Head of caudate nucleus (tissue), 42 donors: ENCODE measurements around the gene CEBPB.
A peak's percentile ranks its signal among the peaks of the same experiment; 100 is the strongest.
"Not testable (repeated sequence)": the region's sequence is repeated elsewhere in the genome, so short reads cannot be mapped to it uniquely, and the experiment has no call there.

Experiments
- DNase-seq, 42 donors: peaks; one replicate each; pipeline versions ENCODE4 v3.0.0 to v3.0.0-alpha.2; 2020 to 2021; ENCODE audit warnings: mixed read lengths in 7 of 42
- intact Hi-C: fragments of 100-400 bp; cut with DNase I; formaldehyde crosslinking; loops from one replicate; pipeline ENCODE4 v1.15.0; 2022

Gene CEBPB

DNA sequence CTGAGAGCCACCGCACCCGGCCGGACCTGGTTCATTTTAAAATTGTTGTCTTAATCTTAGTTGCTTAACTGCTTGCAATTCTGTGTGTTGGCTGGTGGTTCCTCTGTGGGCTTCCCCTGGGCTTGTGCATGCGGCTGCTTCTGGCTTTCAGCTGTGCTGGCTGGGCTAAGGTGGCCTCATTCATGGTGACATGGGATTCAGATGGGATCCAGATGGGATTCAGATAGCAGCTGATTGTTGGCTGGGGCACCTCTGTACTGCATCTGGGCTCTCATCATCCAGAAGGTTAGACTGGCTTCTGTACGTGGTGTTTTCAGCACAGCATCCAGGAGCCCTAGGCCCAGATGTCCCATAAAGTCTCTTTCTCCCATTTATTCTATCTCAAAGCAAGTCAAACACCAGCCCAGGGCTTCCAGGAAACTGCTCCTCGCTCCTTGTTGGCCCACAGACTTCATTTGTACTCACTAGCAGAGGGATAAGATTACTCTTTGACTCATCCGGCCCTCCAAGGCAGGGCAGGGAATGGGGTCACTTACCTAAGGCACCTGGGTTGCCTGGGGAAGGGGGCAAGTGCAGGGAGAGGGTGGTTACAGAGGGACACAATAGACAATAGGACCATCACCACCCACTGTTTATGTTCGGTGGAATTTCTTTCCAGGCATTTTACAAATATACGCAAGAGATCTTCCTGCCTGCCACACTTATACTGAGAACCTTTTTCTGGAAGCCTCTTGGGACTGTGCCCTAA, 26.9 kb upstream of the CEBPB start:
- DNase-seq = no peak
- intact Hi-C loops = no loop called here

DNA sequence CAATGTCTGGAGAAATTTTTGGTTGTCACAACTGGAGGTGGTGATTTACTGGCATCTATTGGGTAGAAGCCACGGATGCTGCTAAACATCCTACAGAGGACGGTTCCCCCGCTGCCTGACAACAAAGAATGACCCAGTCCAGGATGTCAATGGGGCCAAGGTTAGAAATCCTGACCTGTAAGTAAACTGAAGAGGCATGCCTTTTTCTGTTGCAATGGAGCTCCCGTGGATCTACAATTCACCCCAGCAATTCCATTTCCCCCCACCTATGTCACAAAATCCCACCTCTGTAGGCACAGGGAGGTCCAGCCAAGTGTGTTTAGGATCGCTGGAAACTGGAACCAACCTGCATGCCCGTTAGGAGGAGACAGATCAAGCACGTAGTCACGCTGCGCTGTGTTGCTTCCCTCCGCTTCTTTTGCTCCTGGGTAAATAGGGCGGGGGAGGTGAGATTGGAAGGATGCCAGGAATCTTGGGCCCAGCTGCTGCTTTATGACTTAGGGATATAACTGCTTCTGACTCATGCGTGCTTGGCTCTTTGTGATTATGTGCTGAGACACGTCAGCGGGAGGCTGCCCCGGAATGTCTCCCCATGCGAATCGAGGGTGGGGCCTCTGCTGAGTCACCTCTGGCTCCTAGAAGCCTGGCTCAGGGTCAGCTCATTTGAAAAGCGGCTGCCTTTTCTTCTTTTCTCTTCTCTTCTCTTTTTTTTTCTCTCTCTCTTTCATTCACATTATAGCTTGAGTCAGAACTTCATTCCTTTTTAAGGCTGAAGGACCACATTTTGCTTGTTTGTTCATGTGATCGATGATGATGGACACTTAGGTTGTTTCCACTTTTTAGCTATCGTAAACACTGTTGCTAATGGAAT, 24.7 kb upstream of the CEBPB start:
- DNase-seq = peak; percentile 75 to 99 (median 90)
- intact Hi-C loops = no loop called here

DNA sequence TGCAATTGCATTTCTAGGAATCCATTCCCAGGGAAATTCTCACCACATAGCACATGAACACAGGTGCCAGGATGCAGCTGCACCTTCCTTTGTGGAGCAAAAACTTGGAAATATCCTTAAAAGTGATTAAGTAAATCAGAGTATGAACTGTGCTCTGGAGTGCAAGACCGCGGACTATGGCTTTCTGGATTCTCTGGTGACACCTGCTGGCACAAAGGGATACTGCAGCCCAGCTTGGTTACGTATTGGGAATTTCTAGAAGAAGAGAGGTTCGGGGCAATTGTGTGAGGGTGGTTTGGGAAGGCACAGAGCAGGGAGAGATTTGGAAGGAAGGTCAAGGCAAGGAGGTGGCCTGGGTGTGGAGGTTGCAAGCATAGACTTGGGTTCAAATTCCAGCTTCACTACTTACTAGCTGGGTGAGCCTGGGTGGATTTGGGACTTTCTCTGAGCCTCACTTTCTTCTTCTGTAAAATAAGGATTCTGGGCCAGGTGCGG, 21.3 kb upstream of the CEBPB start:
- peak in 40 of 42 donors; percentile 69 to 94 (median 84) for DNase-seq
- intact Hi-C loops = loop anchor here (2.0 kb wide), 1 partner anchor 49 kb away; no protein-coding TSS in a partner anchor

DNA sequence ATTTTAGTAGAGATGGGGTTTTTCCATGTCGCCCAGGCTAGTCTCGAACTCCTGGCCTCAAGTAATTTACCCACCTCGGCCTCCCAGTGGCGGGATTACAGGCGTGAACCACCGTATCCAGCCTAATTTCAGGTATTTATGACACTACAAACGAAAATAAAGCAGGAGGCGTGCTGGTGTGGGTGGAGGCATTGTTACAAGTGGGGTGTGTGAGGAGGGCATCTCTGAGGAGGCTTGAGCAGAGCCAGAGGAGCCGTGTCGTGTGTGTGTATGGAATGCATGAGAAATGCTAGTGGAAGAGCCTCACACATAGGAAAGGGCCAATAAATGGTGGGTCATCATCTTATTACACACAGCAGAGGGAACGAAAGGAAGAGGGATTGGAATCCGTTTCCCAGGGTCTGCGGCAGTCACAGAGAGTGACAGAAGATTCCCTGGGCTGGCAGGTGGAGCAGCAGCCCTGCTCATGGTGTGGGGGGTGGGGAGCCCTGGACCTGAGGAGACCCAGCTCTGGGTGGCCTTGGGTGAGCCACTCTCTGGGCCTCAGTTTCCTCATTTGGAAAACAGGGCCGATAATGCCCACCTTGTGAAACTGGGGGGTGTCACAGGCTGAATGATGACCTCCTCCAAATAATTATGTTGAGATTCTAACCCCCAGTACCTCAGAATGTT, 19.9 kb upstream of the CEBPB start:
- no peak for DNase-seq
- intact Hi-C loops = no loop called here

DNA sequence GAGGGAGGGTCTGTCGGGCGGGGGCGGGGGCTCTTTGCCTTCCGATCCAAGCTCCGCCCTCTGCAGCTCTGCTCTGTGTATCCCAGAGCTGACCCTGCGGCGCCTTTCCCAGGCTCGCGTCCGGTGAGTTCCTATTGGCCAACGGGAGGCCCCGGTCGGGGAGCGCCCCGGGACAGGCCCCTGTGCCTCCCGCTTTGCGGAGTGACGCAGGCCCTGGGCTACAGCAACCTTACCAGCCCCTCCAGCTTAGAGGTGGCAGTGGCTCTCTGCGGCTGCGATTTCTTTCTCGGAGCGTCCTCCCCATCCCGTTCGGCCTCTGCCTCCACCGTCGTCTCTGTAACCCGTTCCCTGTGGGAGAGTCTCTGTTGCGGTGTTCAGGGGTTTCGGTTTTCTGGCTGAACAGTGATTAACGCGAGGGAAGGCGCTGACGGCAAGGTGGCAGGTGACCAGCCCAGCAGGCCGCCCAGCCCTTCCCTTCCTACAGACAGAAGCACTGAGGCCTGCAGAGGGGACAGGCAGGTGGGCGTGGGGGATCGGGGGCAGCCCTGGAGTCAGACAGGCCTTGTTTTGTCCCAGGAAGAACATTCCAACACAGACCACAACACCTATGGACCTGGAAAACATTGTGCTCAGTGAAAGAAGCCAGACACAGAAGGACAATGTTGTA, 18.1 kb upstream of the CEBPB start:
- peak in 36 of 42 donors; percentile 49 to 86 (median 62) for DNase-seq
- intact Hi-C loops = no loop called here

DNA sequence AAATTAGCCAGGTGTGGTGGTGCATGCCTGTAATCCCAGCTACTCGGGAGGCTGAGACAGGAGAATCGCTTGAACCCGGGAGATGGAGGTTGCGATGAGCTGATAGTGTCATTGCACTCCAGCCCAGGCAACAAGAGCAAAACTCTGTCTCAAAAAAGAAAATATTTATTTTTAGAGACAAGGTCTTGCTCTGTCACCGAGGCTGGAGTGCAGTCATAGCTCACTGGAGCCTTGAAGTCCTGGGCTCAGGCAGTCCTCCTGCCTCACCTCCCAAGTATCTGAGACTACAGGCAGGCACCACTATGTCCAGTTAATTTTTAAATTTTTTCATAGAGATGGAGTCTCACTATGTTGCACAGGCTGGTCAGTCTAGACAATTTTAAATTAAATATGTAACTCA, 16.2 kb upstream of the CEBPB start:
- intact Hi-C loops = no loop called here
- DNase-seq = no peak

DNA sequence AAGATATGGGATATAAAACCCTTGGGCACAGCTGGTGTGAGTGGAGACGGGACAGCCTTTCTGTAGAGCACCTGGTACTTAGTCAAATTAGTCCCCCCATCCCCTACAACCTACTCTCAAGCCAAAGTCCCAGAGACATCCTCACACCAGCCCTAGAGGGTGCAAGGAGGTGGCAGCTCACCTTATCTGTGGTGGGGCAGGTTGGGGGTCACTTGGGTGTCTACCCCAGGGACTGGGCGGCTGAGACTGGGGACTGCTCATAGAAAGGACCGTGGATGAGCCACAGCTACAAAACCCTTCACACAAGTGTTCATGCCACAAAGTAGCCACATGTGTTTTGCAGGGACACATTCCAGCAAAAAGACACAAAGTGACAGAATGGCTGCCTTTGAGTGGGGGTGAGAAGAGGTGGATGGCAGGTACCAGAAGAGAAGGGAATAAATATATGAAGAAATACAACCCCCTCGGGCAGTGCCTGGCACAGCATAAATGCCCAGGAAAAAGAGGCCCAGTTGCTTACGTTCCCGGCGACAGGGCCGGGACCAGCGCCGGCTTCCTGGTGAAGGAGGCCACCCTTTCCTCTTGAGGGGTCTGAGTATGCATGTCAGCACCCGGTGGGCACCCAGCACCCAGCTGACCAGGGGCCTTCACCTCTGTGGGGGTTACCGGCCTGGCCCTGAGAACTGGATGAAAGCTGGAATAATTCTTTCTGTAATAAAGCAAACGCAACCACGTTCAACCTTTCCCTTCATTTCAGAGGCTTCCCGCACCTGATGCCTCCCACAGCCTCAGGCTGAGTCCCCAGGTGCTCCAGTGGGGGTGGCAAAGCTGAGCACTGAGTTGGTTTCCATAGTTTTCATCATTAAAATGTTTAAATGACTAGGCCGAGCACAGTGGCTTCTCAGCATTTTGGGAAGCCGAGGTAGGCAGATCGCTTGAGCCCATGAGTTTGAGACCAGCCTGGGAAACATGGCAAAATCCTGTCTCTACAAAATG, 14.4 kb upstream of the CEBPB start:
- intact Hi-C loops = no loop called here
- peak in 36 of 42 donors; percentile 28 to 84 (median 61) for DNase-seq

DNA sequence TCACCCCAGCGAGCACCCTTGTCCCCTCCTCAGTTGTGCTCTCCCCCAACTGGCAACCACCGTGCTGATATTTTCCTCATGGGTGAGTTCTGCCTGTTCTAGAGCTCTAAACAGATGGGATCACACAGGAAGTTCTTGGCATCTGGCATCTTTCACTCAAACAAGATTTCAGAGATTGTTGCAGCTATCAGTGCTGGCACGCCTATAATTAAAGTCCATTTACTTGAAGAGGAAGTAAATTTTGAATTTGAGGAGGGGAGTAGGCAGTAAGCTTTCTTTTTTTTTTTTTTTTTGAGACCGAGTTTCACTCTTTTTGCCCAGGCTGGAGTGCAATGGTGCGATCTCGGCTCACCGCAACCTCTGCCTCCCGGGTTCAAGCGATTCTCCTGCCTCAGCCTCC, 12.0 kb upstream of the CEBPB start:
- DNase-seq, intact Hi-C loops: not testable (repeated sequence)

DNA sequence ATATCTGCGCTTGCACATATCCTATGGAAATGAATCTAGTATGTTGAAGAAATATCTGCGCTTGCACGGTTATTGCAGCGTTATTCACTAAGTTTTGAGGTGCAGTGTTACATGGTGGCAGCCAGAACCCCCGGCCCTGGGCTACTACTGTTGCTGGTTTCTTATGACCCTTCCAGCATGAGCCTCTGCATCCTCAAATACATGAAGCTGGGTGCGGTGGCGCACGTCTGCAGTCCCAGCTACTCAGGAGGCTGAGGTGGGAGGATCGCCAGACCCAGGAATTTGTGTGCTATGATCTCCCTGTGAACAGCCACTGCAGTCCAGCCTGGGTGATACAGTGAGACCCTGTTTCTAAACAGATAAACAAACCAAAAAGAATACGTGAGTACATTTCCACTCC, 9.3 kb upstream of the CEBPB start:
- no peak for DNase-seq
- intact Hi-C loops = no loop called here

DNA sequence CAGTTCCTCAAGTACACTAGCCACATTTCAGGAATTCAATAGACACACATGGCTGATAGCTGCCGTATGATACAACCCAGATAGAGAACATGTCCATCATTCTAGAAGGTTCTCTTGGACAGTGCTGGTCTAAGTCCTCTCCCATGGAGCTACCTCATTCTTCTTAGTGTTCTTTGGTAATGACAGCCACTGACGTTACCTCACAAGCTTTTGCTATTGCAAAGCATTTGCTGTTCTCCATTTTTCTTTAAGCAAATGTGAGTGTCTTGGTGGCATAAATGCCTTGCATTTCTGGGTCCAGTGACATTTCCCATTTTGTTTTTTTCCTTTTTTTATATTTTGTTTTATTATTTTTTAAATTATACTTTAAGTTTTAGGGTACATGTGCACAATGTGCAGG, 8.3 kb upstream of the CEBPB start:
- intact Hi-C loops = no loop called here

DNA sequence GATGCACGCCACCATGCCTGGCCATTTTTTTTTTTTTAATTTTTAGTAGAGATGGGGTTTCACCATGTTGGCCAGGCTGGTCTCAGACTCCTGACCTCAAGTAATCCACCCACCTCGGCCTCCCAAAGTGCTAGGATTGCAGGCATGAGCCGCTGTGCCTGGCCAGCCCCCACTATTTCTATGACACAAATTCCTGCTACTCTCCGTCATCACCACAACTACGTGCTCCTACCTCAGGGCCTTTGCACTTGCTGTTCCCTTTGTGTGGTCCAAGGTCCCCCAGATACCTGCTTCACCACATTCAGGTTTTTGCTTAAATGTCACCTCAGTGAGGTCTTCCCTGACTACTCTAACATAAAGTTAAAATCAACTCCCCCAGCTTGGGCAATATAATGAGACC, 5.2 kb upstream of the CEBPB start:
- DNase-seq = no peak
- intact Hi-C loops = loop anchor here (5.0 kb wide), 1 partner anchor 392 kb away; no protein-coding TSS in a partner anchor

More for the DNA sequence above, 8.3 kb upstream of the CEBPB start:
- no peak for DNase-seq

DNA sequence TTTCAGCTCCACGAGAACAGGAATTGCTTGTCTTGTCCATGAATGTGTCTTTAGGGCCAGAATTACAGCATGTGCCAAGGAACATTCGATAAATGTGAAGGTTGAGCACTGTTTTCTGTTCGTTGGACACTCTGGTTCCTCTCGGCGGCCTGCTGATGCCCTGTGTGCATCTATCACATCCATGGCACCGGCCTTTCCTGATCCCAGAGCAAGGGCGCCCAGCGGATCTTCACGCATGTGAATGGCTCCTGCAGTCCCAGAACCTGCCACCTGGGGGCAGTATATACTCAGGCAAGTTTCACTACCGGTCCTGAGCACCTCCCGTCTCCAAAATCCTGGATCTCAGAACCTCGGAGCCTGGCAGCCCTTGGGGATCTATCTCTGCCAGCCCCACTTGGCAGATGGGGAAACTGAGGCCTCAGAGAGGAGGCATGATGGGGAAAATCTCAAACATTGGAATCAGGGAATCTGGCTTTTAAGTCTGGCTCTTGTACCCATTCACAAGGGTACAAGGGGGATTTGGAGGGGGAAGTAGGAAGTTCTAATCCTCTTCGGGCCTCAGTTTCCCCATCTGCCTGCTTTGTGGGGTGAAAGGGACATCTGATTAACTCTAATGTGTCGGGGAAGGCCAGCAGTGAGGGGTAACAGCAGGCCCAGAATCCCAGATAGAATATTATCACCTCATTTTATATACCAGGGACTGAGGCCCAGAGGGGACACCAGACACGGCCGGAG, 4.3 kb upstream of the CEBPB start:
- DNase-seq = peak; percentile 83 to 100 (median 96)
- intact Hi-C loops = loop anchor here (5.0 kb wide), 1 partner anchor 391 kb away; no protein-coding TSS in a partner anchor

DNA sequence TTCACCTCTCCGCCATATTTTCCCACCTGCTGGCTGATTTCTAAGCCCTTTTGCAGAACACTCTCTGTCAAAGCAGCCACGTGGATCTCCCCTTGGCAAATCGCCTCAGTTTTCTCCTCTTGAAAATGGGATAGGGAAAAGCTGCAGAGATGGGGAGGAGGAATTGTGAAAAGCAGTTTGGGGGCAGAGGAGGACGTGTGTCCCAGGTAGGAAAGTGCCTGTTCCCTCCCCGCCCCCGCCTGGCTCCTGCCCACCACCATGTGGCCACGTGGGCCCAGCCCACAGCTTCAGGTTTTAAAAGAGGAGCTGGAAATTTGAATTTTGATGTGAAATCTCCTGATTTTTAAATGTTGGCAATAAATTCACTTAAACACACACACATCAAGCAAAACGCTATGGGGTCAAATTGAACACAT, 3.6 kb upstream of the CEBPB start:
- intact Hi-C loops = loop anchor here (5.0 kb wide), 1 partner anchor 390 kb away; no protein-coding TSS in a partner anchor
- peak in 40 of 42 donors; percentile 34 to 85 (median 67) for DNase-seq

DNA sequence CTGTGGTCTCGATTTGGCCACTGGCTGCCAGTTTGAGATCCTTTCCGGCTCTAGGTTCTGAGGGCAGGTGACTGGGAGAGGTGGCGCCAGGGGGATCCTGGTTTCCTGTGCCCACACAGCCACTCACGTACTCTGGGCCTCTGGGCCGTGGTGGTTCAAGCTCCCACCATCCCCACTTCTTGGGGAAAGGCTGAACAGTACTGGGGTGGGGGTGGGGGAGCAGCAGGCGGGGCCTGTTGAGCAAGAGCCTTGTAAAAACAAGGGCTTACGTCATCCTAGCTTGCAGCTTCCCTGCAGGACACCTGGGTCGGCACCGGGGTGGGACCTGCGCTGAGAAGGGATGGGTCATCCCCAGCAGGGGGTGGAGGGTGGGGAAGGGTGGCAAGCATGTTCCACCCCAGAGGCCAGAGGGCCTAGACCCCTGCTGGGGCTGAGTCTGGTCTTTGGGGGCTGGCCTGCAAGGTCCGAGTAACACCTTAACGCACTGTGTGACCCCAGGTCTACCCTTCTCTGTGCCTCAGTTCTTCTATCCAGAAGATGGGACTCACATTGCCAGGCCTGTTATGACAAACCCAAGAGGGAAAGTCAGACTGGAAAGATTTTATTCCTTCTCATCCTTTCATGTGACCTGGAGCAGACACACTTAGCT, 3.1 kb upstream of the CEBPB start:
- intact Hi-C loops = loop anchor here (5.0 kb wide), 1 partner anchor 390 kb away; no protein-coding TSS in a partner anchor
- DNase-seq = peak in 15 of 42 donors; percentile 15 to 70 (median 44)

DNA sequence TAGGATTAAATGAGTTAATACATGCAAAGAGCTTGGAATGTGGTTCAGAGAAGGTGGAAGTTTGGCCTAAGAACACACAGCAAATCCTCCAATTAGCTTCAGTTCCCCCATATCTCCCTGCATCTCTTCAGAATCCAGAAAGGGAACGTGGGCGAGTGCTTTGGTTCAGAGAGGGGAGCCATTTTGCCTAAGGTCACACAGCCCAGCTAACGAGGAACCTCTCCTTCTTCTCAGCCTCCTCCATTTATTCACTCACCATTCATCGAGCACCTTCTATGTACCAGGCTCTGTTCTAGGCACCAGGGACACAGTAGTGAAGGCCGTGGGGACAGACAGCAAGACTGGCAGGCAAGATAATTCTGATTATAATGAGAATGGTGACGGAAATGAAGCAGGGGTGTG, 2.3 kb upstream of the CEBPB start:
- intact Hi-C loops = loop anchor here (5.0 kb wide), 1 partner anchor 389 kb away; no protein-coding TSS in a partner anchor
- peak in 1 of 42 donors; percentile 21 for DNase-seq
